Cardiac muscle cell (in vitro differentiated cells and primary cell): ENCODE measurements around the gene ST7. TPM values are rescaled to one million over a fixed set of nuclear protein-coding genes. Genes with fewer than 3 reads are reported as not detected.

Experiments used
- DNase-seq, 2 donors: peaks; one replicate each; pipeline versions ENCODE4 v3.0.0 to v3.0.0-alpha.2; 2010 to 2017; ENCODE audit warnings: low read depth in 1 of 2, low spot score in 1 of 2
- H3K27ac ChIP-seq: fragments of 200-600 bp; sonication (generic); 2 replicates; pipeline ENCODE4 v1.5.1; 2016
- H3K27me3 ChIP-seq: fragments of 200-600 bp; sonication (generic); 2 replicates; pipeline ENCODE4 v1.6.0; 2016; ENCODE audit warnings: control low read depth
- H3K36me3 ChIP-seq: fragments of 200-600 bp; sonication (generic); 2 replicates; pipeline ENCODE4 v1.5.1; 2016; ENCODE audit warnings: control low read depth
- H3K4me1 ChIP-seq: fragments of 200-600 bp; sonication (generic); 2 replicates; pipeline ENCODE4 v1.8.1; 2017; ENCODE audit warnings: low read depth, mild to moderate bottlenecking, mixed run types
- H3K4me3 ChIP-seq: fragments of 200-600 bp; sonication (generic); 2 replicates; pipeline ENCODE4 v1.5.1; 2016; ENCODE audit warnings: mild to moderate bottlenecking
- H3K9me3 ChIP-seq: fragments of 200-600 bp; sonication (generic); 2 replicates; pipeline ENCODE4 v1.5.1; 2017; ENCODE audit warnings: low read depth, mild to moderate bottlenecking, control low read depth
- CTCF ChIP-seq: IDR thresholded peaks from 2 replicates; pipeline ENCODE4 v1.5.1; 2012; ENCODE audit warnings: low read depth, mild to moderate bottlenecking, low read length
- polyA plus RNA-seq: library from polyadenylated mRNA; unstranded; fragments of >200 nt; fragmentation: Nextera tagmentation; extraction: Ambion mirVana; gene quantifications from 2 replicates; pipeline ENCODE4 v1.2.1, GENCODE V29; 2016
- total RNA-seq: library from RNA; depleted of rRNA; stranded (reverse); fragments of >200 nt; gene quantifications from 2 replicates; pipeline ENCODE4 v1.2.3, GENCODE V29; 2016

Gene ST7
- total and polyA plus RNA-seq, 2 experiments from 2014 or later: 83.5 to 96.7 TPM

GRCh38 chr7:117083648-117084047 lies 130.3 kb downstream of the ST7 start:
- Histone ChIP-seq H3K36me3 (no peaks in the 10 kb centered on the region), H3K4me1 (peaks cover 26% of the 10 kb centered on the region), H3K27ac (no peak overlapping the region), H3K4me3 (no peak overlapping the region), H3K9me3 (no peaks in the 10 kb centered on the region), H3K27me3 (no peaks in the 10 kb centered on the region)
- TF ChIP-seq CTCF: no peak
- no peak for DNase-seq

- peaks cover 27% of the 10 kb centered on the region for H3K4me1 ChIP-seq
- H3K4me3 ChIP-seq: no peak overlapping the region
- no peaks in the 10 kb centered on the region for H3K9me3 ChIP-seq
- no peak for DNase-seq
- no peaks in the 10 kb centered on the region for H3K36me3 ChIP-seq
- no peak overlapping the region for H3K27ac ChIP-seq
- no peaks in the 10 kb centered on the region for H3K27me3 ChIP-seq
- TF ChIP-seq CTCF: no peak
Measured at GRCh38 chr7:117084286-117084685, 131.0 kb downstream of the ST7 start.

- no peak overlapping the region for H3K4me3 ChIP-seq
- no peaks in the 10 kb centered on the region for H3K27me3 ChIP-seq
- peak overlapping the region; percentile 38 for H3K27ac ChIP-seq
Measured at GRCh38 chr7:117085275-117085674, 132.0 kb downstream of the ST7 start.

GRCh38 chr7:117085769-117086463 lies 132.6 kb downstream of the ST7 start:
- no peaks in the 10 kb centered on the region for H3K9me3 ChIP-seq
- peak in 1 of 2 donors; percentile 33 for DNase-seq
- H3K27ac ChIP-seq: no peak overlapping the region
- no peak for TF ChIP-seq CTCF
- no peaks in the 10 kb centered on the region for H3K36me3 ChIP-seq
- no peaks in the 10 kb centered on the region for H3K27me3 ChIP-seq
- peaks cover 35% of the 10 kb centered on the region for H3K4me1 ChIP-seq
- no peak overlapping the region for H3K4me3 ChIP-seq

More at GRCh38 chr7:117085275-117085674, 132.0 kb downstream of the ST7 start:
- DNase-seq: no peak
- H3K4me1 ChIP-seq: peaks cover 29% of the 10 kb centered on the region
- TF ChIP-seq CTCF: no peak
- no peaks in the 10 kb centered on the region for H3K9me3 ChIP-seq
- H3K36me3 ChIP-seq: no peaks in the 10 kb centered on the region

GRCh38 chr7:117086788-117087187 lies 133.5 kb downstream of the ST7 start:
- no peak overlapping the region for H3K4me3 ChIP-seq
- no peak for TF ChIP-seq CTCF
- peaks cover 36% of the 10 kb centered on the region for H3K4me1 ChIP-seq
- peak in 1 of 2 donors; percentile 55 for DNase-seq
- H3K27me3 ChIP-seq: no peaks in the 10 kb centered on the region
- no peaks in the 10 kb centered on the region for H3K36me3 ChIP-seq
- peak overlapping the region; percentile 9 for H3K27ac ChIP-seq
- H3K9me3 ChIP-seq: no peaks in the 10 kb centered on the region
